Cardiac muscle cell (in vitro differentiated cells and primary cell): Measurements from ENCODE around the gene PSMC3. TPM values are rescaled to one million over a fixed set of nuclear protein-coding genes. Genes with fewer than 3 reads are reported as not detected.
"Not testable (repeated sequence)": the region's sequence is repeated elsewhere in the genome, so short reads cannot be mapped to it uniquely, and the experiment has no call there.

Experiments used
- DNase-seq, 2 donors: peaks; one replicate each; pipeline versions ENCODE4 v3.0.0 to v3.0.0-alpha.2; 2010 to 2017; ENCODE audit warnings: low read depth in 1 of 2, low spot score in 1 of 2
- H3K27ac ChIP-seq: fragments of 200-600 bp; sonication (generic); 2 replicates; pipeline ENCODE4 v1.5.1; 2016
- H3K27me3 ChIP-seq: fragments of 200-600 bp; sonication (generic); 2 replicates; pipeline ENCODE4 v1.6.0; 2016; ENCODE audit warnings: control low read depth
- H3K36me3 ChIP-seq: fragments of 200-600 bp; sonication (generic); 2 replicates; pipeline ENCODE4 v1.5.1; 2016; ENCODE audit warnings: control low read depth
- H3K4me1 ChIP-seq: fragments of 200-600 bp; sonication (generic); 2 replicates; pipeline ENCODE4 v1.8.1; 2017; ENCODE audit warnings: low read depth, mild to moderate bottlenecking, mixed run types
- H3K4me3 ChIP-seq: fragments of 200-600 bp; sonication (generic); 2 replicates; pipeline ENCODE4 v1.5.1; 2016; ENCODE audit warnings: mild to moderate bottlenecking
- H3K9me3 ChIP-seq: fragments of 200-600 bp; sonication (generic); 2 replicates; pipeline ENCODE4 v1.5.1; 2017; ENCODE audit warnings: low read depth, mild to moderate bottlenecking, control low read depth
- polyA plus RNA-seq: library from polyadenylated mRNA; unstranded; fragments of >200 nt; fragmentation: Nextera tagmentation; extraction: Ambion mirVana; gene quantifications from 2 replicates; pipeline ENCODE4 v1.2.1, GENCODE V29; 2016
- total RNA-seq: library from RNA; depleted of rRNA; stranded (reverse); fragments of >200 nt; gene quantifications from 2 replicates; pipeline ENCODE4 v1.2.3, GENCODE V29; 2016
- TF ChIP-seq, protein P1 (sequence below): IDR thresholded peaks from 2 replicates; pipeline ENCODE4 v1.5.1; 2012; ENCODE audit warnings: low read depth, mild to moderate bottlenecking, low read length

Gene PSMC3
- total and polyA plus RNA-seq, 2 experiments from 2014 or later, result 107 to 236 TPM

DNA sequence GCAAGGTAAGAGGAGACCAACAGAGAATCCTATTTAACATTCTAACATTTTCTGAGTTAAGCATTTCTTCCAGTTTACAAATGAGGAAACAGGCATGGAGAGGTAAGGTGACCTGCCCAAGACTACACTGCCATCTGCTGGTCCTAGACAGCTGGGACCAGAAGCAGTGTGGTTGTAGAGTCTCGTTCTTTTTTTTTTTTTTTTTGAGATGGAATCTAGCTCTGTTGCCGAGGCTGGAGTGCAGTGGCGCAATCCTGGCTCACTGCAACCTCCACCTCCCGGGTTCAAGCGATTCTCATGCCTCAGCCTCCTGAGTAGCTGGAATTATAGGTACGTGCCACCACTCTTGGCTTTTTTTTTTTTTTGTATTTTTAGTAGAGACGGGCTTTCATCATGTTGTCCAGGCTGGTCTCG lies 28.0 kb upstream of the PSMC3 start:
- H3K4me3 ChIP-seq, H3K4me1 ChIP-seq, H3K27ac ChIP-seq, H3K9me3 ChIP-seq, H3K36me3 ChIP-seq, H3K27me3 ChIP-seq: not testable (repeated sequence)
- TF ChIP-seq, protein P1, sequence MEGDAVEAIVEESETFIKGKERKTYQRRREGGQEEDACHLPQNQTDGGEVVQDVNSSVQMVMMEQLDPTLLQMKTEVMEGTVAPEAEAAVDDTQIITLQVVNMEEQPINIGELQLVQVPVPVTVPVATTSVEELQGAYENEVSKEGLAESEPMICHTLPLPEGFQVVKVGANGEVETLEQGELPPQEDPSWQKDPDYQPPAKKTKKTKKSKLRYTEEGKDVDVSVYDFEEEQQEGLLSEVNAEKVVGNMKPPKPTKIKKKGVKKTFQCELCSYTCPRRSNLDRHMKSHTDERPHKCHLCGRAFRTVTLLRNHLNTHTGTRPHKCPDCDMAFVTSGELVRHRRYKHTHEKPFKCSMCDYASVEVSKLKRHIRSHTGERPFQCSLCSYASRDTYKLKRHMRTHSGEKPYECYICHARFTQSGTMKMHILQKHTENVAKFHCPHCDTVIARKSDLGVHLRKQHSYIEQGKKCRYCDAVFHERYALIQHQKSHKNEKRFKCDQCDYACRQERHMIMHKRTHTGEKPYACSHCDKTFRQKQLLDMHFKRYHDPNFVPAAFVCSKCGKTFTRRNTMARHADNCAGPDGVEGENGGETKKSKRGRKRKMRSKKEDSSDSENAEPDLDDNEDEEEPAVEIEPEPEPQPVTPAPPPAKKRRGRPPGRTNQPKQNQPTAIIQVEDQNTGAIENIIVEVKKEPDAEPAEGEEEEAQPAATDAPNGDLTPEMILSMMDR, result peak; percentile 82
- peak; percentile 72 to 93 for DNase-seq

DNA sequence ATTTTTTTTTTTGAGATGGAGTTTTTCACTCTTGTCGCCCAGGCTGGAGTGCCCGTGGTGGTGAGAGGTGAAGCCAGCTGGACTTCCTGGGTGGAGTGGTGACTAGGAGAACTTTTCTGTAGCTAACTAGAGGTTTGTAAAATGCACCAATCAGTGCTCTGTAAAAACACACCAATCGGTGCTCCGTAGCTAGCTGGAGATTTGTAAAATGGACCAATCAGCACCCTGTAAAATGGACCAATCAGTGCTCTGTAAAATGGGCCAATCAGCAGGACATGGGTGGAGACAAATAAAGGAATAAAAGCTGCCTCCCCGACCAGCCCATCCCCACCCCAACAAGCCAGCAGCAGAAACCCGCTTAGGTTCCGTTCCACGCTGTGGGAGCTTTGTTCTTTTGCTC lies 27.1 kb upstream of the PSMC3 start:
- DNase-seq, result no peak
- no peak overlapping the region for H3K27ac ChIP-seq
- H3K36me3 ChIP-seq, result no peaks in the 10 kb centered on the region
- no peaks in the 10 kb centered on the region for H3K9me3 ChIP-seq
- H3K4me3 ChIP-seq, result no peak overlapping the region
- H3K4me1 ChIP-seq, result no peaks in the 10 kb centered on the region
- TF ChIP-seq, protein P1, result no peak
- H3K27me3 ChIP-seq, result no peaks in the 10 kb centered on the region

DNA sequence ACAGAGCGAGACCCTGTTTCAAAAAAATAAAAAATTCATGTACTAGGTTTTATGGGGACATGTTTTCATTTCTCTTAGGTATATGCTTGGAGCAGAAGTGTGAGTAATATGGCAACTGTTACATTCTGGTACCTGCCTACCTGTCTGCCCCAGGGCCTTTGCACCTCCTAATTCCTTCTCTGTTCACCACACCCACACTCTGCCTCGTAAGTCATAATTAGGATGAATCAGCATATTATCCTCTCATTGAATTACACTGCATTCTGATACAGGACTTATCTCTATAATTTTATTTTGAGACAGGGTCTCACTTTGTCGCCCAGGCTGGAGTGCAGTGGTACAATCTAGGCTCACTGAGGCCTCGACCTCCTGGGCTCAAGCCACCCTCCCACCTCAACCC lies 25.8 kb upstream of the PSMC3 start:
- Histone ChIP-seq H3K27me3 (no peaks in the 10 kb centered on the region), H3K4me3 (no peak overlapping the region), H3K4me1 (no peaks in the 10 kb centered on the region), H3K27ac (no peak overlapping the region), H3K9me3 (no peaks in the 10 kb centered on the region), H3K36me3 (no peaks in the 10 kb centered on the region)
- TF ChIP-seq, protein P1, result no peak
- no peak for DNase-seq

DNA sequence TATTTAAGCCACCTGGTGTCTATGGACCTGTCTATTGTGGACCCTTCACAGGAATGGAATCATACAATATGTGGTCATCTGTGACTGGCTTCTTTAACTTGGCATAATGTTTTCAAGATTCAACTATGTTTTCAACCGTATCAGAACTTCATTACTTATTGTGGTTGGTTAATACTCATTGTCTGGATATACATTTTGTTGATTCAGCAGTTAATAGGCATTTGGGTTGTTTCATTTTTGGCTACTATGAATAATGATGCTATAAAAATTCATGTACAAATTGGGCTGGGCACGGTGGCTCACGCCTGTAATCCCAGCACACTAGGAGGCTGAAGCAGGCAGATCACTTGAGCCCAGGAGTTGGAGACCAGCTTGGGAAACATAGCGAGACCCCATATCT lies 25.2 kb upstream of the PSMC3 start:
- no peaks in the 10 kb centered on the region for H3K36me3 ChIP-seq
- H3K9me3 ChIP-seq, result no peaks in the 10 kb centered on the region
- no peak overlapping the region for H3K27ac ChIP-seq
- H3K4me1 ChIP-seq, result no peaks in the 10 kb centered on the region
- TF ChIP-seq, protein P1, result no peak
- H3K4me3 ChIP-seq, result no peak overlapping the region
- no peak for DNase-seq
- H3K27me3 ChIP-seq, result no peaks in the 10 kb centered on the region

DNA sequence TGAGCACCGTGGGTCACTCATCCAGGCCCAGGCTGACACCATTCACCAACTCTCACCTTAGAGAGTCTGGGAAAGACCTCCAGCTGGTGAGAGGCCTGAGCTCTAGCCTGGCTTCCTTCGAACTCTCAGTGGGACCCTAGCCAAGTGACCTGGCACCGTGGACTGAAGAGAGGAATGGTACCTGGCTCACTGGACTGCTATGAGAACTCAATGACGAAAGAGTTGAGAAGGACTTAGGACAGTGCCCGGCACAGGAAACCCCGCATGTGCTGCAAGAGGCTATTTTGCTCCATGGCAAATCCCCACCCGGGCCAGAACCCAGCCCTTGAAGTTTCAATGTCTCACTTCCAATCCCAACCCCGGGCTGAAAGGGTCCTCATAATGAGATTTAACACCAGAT lies 23.3 kb upstream of the PSMC3 start:
- no peak for DNase-seq
- H3K4me3 ChIP-seq, result no peak overlapping the region
- no peaks in the 10 kb centered on the region for H3K4me1 ChIP-seq

More for the DNA sequence above, 23.3 kb upstream of the PSMC3 start:
- H3K9me3 ChIP-seq, result no peaks in the 10 kb centered on the region
- TF ChIP-seq, protein P1, result no peak
- H3K27me3 ChIP-seq, result no peaks in the 10 kb centered on the region
- H3K27ac ChIP-seq, result no peak overlapping the region
- H3K36me3 ChIP-seq, result no peaks in the 10 kb centered on the region
